HL-60 (cell line): ENCODE results near the gene TMEM18.

Source experiments
- DNase-seq, 2 experiments: peaks; one replicate each; pipeline ENCODE4 v3.0.0-alpha.2; 2010 to 2020; ENCODE audit warnings: low read depth in 1 of 2, low spot score in 1 of 2
- H3K27ac ChIP-seq: fragments of 250-450 bp; sonication (Bioruptor Pico); replicated peaks from 2 replicates; pipeline ENCODE4 v1.5.1; 2020; ENCODE audit warnings: mild to moderate bottlenecking, moderate library complexity
- H3K27me3 ChIP-seq: fragments of 250-450 bp; sonication (Bioruptor Pico); 2 replicates; pipeline ENCODE4 v1.5.1; 2021; ENCODE audit warnings: mild to moderate bottlenecking, moderate library complexity; ENCODE audit not compliant: insufficient read depth, poor library complexity, severe bottlenecking
- H3K4me3 ChIP-seq: replicated peaks from 2 replicates; pipeline ENCODE4 v1.5.1; 2011; ENCODE audit warnings: mild to moderate bottlenecking, control low read depth, low read length; ENCODE audit not compliant: insufficient read depth
- CTCF ChIP-seq: IDR thresholded peaks from one replicate; pipeline ENCODE4 v1.5.1; 2011; ENCODE audit warnings: low read length, control low read depth, inconsistent platforms; ENCODE audit not compliant: insufficient read depth
- GABPA ChIP-seq: IDR thresholded peaks from 2 replicates; pipeline ENCODE4 v1.6.1; 2012; ENCODE audit warnings: low read depth
- POLR2AphosphoS5 ChIP-seq: IDR thresholded peaks from 2 replicates; pipeline ENCODE4 v1.6.1; 2012; ENCODE audit warnings: low read depth
- REST ChIP-seq: IDR thresholded peaks from 2 replicates; pipeline ENCODE4 v1.6.1; 2012; ENCODE audit warnings: low read depth; ENCODE audit not compliant: insufficient replicate concordance
- SPI1 ChIP-seq: IDR thresholded peaks from 2 replicates; pipeline ENCODE4 v1.6.1; 2012; ENCODE audit warnings: low read depth, mild to moderate bottlenecking, borderline replicate concordance

Gene TMEM18

GRCh38 chr2:660586-661359 is 16.4 kb downstream of the TMEM18 start:
- no peak for TF ChIP-seq REST
- Histone ChIP-seq H3K27me3 (no peaks in the 10 kb centered on the region), H3K27ac (no peak overlapping the region), H3K4me3 (no peak overlapping the region)
- no peak for DNase-seq

- H3K27ac ChIP-seq: no peak overlapping the region
- no peak for DNase-seq
- no peak overlapping the region for H3K4me3 ChIP-seq
- no peak for TF ChIP-seq POLR2AphosphoS5
- no peak for TF ChIP-seq REST
- TF ChIP-seq GABPA: no peak
- no peak for TF ChIP-seq SPI1
- no peak for TF ChIP-seq CTCF
- H3K27me3 ChIP-seq: no peaks in the 10 kb centered on the region
Measured at GRCh38 chr2:660029-660428, 17.2 kb downstream of the TMEM18 start.

GRCh38 chr2:658426-658825 is 18.8 kb downstream of the TMEM18 start:
- TF ChIP-seq GABPA (no peak), POLR2AphosphoS5 (no peak), CTCF (no peak), SPI1 (no peak), REST (no peak)
- H3K4me3 ChIP-seq: no peak overlapping the region
- DNase-seq: no peak
- H3K27me3 ChIP-seq: no peaks in the 10 kb centered on the region
- no peak overlapping the region for H3K27ac ChIP-seq
